GM12878 (cell line): ENCODE data around the gene CAMTA1.

Experiments
- HSF1 ChIP-seq: fragments of 150-350 bp; IDR thresholded peaks from 2 replicates; pipeline ENCODE4 v1.6.1; 2014; ENCODE audit warnings: mild to moderate bottlenecking, low read depth, low read length
- RBBP5 ChIP-seq: fragments of 200-600 bp; sonication (generic); conservative IDR thresholded peaks from 2 replicates; pipeline ENCODE4 v1.6.1; 2016
- TF ChIP-seq, protein P1 (sequence below): fragments of 450-650 bp; IDR thresholded peaks from 2 replicates; pipeline ENCODE4 v1.6.1; 2016; ENCODE audit warnings: mild to moderate bottlenecking
- TF ChIP-seq, protein P2 (sequence below), 3 experiments: IDR thresholded peaks in 2 of 3; conservative IDR thresholded peaks in 1 of 3; 2 replicates each; pipeline ENCODE4 v1.5.1; 2011; ENCODE audit warnings: low read depth in 3 of 3, low read length in 3 of 3, mild to moderate bottlenecking in 3 of 3, control low read depth in 2 of 3, moderate library complexity in 2 of 3, inconsistent platforms in 1 of 3, mixed read lengths in 1 of 3; ENCODE audit not compliant: control insufficient read depth in 2 of 3, insufficient read depth in 1 of 3; ENCODE audit errors: extremely low read depth in 1 of 3
- TF ChIP-seq, protein P3 (sequence below): fragments of 450-650 bp; formaldehyde crosslinking; IDR thresholded peaks from 2 replicates; pipeline ENCODE4 v1.4.0; 2022; ENCODE audit warnings: mild to moderate bottlenecking, moderate library complexity

- no peak for TF ChIP-seq HSF1
- TF ChIP-seq, protein P1, sequence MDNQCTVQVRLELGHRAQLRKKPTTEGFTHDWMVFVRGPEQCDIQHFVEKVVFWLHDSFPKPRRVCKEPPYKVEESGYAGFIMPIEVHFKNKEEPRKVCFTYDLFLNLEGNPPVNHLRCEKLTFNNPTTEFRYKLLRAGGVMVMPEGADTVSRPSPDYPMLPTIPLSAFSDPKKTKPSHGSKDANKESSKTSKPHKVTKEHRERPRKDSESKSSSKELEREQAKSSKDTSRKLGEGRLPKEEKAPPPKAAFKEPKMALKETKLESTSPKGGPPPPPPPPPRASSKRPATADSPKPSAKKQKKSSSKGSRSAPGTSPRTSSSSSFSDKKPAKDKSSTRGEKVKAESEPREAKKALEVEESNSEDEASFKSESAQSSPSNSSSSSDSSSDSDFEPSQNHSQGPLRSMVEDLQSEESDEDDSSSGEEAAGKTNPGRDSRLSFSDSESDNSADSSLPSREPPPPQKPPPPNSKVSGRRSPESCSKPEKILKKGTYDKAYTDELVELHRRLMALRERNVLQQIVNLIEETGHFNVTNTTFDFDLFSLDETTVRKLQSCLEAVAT: no peak
- TF ChIP-seq, protein P2, sequence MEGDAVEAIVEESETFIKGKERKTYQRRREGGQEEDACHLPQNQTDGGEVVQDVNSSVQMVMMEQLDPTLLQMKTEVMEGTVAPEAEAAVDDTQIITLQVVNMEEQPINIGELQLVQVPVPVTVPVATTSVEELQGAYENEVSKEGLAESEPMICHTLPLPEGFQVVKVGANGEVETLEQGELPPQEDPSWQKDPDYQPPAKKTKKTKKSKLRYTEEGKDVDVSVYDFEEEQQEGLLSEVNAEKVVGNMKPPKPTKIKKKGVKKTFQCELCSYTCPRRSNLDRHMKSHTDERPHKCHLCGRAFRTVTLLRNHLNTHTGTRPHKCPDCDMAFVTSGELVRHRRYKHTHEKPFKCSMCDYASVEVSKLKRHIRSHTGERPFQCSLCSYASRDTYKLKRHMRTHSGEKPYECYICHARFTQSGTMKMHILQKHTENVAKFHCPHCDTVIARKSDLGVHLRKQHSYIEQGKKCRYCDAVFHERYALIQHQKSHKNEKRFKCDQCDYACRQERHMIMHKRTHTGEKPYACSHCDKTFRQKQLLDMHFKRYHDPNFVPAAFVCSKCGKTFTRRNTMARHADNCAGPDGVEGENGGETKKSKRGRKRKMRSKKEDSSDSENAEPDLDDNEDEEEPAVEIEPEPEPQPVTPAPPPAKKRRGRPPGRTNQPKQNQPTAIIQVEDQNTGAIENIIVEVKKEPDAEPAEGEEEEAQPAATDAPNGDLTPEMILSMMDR (IDR thresholded peaks at IDR 0.05 in 2 of 3, conservative IDR thresholded peaks at IDR 0.05 in 1 of 3; ENCODE audit: control insufficient read depth in 2 of 3, extremely low read depth in 1 of 3, insufficient read depth in 1 of 3, low read depth in 3 of 3, low read length in 3 of 3): no peak
- TF ChIP-seq, protein P3, sequence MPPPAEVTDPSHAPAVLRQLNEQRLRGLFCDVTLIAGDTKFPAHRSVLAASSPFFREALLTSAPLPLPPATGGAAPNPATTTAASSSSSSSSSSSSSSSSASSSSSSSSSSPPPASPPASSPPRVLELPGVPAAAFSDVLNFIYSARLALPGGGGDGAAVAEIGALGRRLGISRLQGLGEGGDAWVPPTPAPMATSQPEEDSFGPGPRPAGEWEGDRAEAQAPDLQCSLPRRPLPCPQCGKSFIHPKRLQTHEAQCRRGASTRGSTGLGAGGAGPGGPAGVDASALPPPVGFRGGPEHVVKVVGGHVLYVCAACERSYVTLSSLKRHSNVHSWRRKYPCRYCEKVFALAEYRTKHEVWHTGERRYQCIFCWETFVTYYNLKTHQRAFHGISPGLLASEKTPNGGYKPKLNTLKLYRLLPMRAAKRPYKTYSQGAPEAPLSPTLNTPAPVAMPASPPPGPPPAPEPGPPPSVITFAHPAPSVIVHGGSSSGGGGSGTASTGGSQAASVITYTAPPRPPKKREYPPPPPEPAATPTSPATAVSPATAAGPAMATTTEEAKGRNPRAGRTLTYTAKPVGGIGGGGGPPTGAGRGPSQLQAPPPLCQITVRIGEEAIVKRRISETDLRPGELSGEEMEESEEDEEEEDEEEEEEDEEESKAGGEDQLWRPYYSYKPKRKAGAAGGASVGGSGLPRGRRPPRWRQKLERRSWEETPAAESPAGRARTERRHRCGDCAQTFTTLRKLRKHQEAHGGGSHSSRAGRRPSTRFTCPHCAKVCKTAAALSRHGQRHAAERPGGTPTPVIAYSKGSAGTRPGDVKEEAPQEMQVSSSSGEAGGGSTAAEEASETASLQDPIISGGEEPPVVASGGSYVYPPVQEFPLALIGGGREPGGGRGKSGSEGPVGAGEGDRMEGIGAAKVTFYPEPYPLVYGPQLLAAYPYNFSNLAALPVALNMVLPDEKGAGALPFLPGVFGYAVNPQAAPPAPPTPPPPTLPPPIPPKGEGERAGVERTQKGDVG (CRISPR knock-in tag): no peak
- TF ChIP-seq RBBP5: no peak
Measured at GRCh38 chr1:7783826-7784491, 998.7 kb downstream of the CAMTA1 start, which contains the start of gene PER3.
